Measurements from ENCODE around the gene CATSPER1. TPM values are rescaled to one million over a fixed set of nuclear protein-coding genes. Genes with fewer than 3 reads are reported as not detected.

The CATSPER1 gene
- total RNA-seq, 1 donor = not detected

GRCh38 chr11:66067640-66068039 lies 41.4 kb upstream of the CATSPER1 start:
- no peaks in the 10 kb centered on the region for H3K9me3 ChIP-seq (ENCODE audit: low read depth, low read length)
- no peak overlapping the region for H2AFZ ChIP-seq (ENCODE audit: low read length)
- H3K79me2 ChIP-seq (ENCODE audit: insufficient read depth, low read length) = peaks cover 48% of the 10 kb centered on the region
- H3K4me2 ChIP-seq (ENCODE audit: insufficient read depth, low read length) = no peak overlapping the region
- H3K36me3 ChIP-seq (ENCODE audit: insufficient read depth, low read length) = peaks cover 67% of the 10 kb centered on the region
- peaks cover 19% of the 10 kb centered on the region for H4K20me1 ChIP-seq (ENCODE audit: insufficient read depth, low read length)
- no peak for TF ChIP-seq CTCF (IDR thresholded peaks at IDR 0.05; ENCODE audit: extremely low read depth, low read depth, low read length)
- H3K27me3 ChIP-seq (ENCODE audit: insufficient read depth, low read length) = no peaks in the 10 kb centered on the region
- no peak overlapping the region for H3K4me3 ChIP-seq (ENCODE audit: insufficient read depth, low read length)
- H3K4me1 ChIP-seq (ENCODE audit: insufficient read depth, low read length) = peaks cover 21% of the 10 kb centered on the region
- peak overlapping the region; percentile 95 for H3K27ac ChIP-seq (ENCODE audit: low read depth, low read length)
- DNase-seq (ENCODE audit: insufficient read length, low spot score, missing footprints) = no peak

DNA sequence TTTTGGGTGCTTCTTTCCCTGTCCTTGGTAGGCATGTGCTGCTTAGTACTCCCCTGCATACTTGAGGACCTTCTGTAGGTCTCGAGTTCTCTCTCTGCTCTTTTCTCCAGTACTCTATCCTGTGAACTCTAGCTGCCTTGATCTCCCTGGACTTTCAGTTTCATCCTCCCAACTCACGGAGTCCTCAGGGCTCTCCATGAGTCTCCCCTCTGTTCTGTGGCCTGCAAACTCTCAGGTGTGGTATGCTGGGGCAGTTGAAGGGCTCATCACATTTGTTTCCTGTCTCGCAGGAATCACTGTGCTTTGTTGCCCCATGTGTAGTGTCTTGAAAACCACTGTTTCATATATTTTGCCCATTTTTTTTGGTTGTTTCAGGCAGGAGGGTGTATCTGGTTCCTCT lies 40.5 kb upstream of the CATSPER1 start:
- no peaks in the 10 kb centered on the region for H3K27me3 ChIP-seq (ENCODE audit: insufficient read depth, low read length)
- peaks cover 16% of the 10 kb centered on the region for H3K4me1 ChIP-seq (ENCODE audit: insufficient read depth, low read length)
- no peak overlapping the region for H3K27ac ChIP-seq (ENCODE audit: low read depth, low read length)
- H3K36me3 ChIP-seq (ENCODE audit: insufficient read depth, low read length) = peaks cover 75% of the 10 kb centered on the region
- no peak overlapping the region for H2AFZ ChIP-seq (ENCODE audit: low read length)
- H3K4me2 ChIP-seq (ENCODE audit: insufficient read depth, low read length) = no peak overlapping the region
- peaks cover 17% of the 10 kb centered on the region for H4K20me1 ChIP-seq (ENCODE audit: insufficient read depth, low read length)
- no peak for TF ChIP-seq CTCF (IDR thresholded peaks at IDR 0.05; ENCODE audit: extremely low read depth, low read depth, low read length)
- no peak overlapping the region for H3K4me3 ChIP-seq (ENCODE audit: insufficient read depth, low read length)
- no peak for DNase-seq (ENCODE audit: insufficient read length, low spot score, missing footprints)
- H3K79me2 ChIP-seq (ENCODE audit: insufficient read depth, low read length) = peaks cover 42% of the 10 kb centered on the region
- no peaks in the 10 kb centered on the region for H3K9me3 ChIP-seq (ENCODE audit: low read depth, low read length)

GRCh38 chr11:66064571-66064970 lies 38.3 kb upstream of the CATSPER1 start:
- Histone ChIP-seq H3K4me3 (ENCODE audit: insufficient read depth, low read length) (no peak overlapping the region), H2AFZ (ENCODE audit: low read length) (no peak overlapping the region), H4K20me1 (ENCODE audit: insufficient read depth, low read length) (peaks cover 14% of the 10 kb centered on the region), H3K4me2 (ENCODE audit: insufficient read depth, low read length) (no peak overlapping the region), H3K27ac (ENCODE audit: low read depth, low read length) (no peak overlapping the region), H3K79me2 (ENCODE audit: insufficient read depth, low read length) (peaks cover 49% of the 10 kb centered on the region), H3K27me3 (ENCODE audit: insufficient read depth, low read length) (no peaks in the 10 kb centered on the region), H3K9me3 (ENCODE audit: low read depth, low read length) (no peaks in the 10 kb centered on the region), H3K36me3 (ENCODE audit: insufficient read depth, low read length) (peaks cover 97% of the 10 kb centered on the region), H3K4me1 (ENCODE audit: insufficient read depth, low read length) (peaks cover 15% of the 10 kb centered on the region)
- no peak for DNase-seq (ENCODE audit: insufficient read length, low spot score, missing footprints)
- TF ChIP-seq CTCF (IDR thresholded peaks at IDR 0.05; ENCODE audit: extremely low read depth, low read depth, low read length) = no peak

DNA sequence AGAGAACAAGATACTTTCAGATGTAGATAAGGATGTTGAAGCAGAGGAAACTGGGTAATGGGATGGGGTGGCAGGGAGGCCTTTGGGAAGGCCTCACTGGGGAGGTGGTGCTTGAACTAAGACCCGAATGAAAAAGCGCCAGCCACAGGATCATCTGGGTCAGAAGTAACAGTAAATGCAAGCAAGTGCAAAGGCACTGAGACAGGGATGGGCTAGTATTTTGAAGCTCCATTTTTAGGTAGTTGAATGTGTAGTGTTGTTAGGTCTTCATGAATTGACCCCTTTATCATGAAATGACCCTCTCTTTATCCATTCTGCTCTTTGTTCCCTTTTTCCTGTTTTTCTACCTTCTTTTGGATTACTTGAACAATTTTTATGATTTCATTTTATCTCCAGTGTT lies 37.6 kb upstream of the CATSPER1 start:
- H3K27ac ChIP-seq (ENCODE audit: low read depth, low read length) = no peak overlapping the region

More for the DNA sequence above, 37.6 kb upstream of the CATSPER1 start:
- peaks cover 11% of the 10 kb centered on the region for H4K20me1 ChIP-seq (ENCODE audit: insufficient read depth, low read length)
- no peak overlapping the region for H3K4me2 ChIP-seq (ENCODE audit: insufficient read depth, low read length)
- H3K36me3 ChIP-seq (ENCODE audit: insufficient read depth, low read length) = peaks cover 100% of the 10 kb centered on the region
- H3K27me3 ChIP-seq (ENCODE audit: insufficient read depth, low read length) = no peaks in the 10 kb centered on the region
- H3K4me3 ChIP-seq (ENCODE audit: insufficient read depth, low read length) = no peak overlapping the region
- DNase-seq (ENCODE audit: insufficient read length, low spot score, missing footprints) = no peak
- no peaks in the 10 kb centered on the region for H3K9me3 ChIP-seq (ENCODE audit: low read depth, low read length)
- peaks cover 8% of the 10 kb centered on the region for H3K4me1 ChIP-seq (ENCODE audit: insufficient read depth, low read length)
- peaks cover 49% of the 10 kb centered on the region for H3K79me2 ChIP-seq (ENCODE audit: insufficient read depth, low read length)
- TF ChIP-seq CTCF (IDR thresholded peaks at IDR 0.05; ENCODE audit: extremely low read depth, low read depth, low read length) = no peak
- no peak overlapping the region for H2AFZ ChIP-seq (ENCODE audit: low read length)
